GM18519 (cell line): ENCODE measurements around the gene ACSS1.
A peak's percentile ranks its signal among the peaks of the same experiment; 100 is the strongest.

Experiments used
- ATAC-seq: cut with Tn5 transposase; IDR thresholded peaks from one replicate; pipeline ENCODE4 v1.9.1; 2021; ENCODE audit warnings: mild to moderate bottlenecking, moderate library complexity; ENCODE audit not compliant: unreplicated experiment, low FRiP score

ACSS1 gene

GRCh38 chr20:25079171-25079570 lies 21.2 kb upstream of the ACSS1 start:
- no peak for ATAC-seq

GRCh38 chr20:25078662-25079061 lies 20.7 kb upstream of the ACSS1 start:
- ATAC-seq, result no peak

GRCh38 chr20:25077610-25078169 lies 19.8 kb upstream of the ACSS1 start:
- ATAC-seq, result no peak

GRCh38 chr20:25076731-25077609 lies 19.0 kb upstream of the ACSS1 start:
- ATAC-seq, result no peak

- ATAC-seq, result no peak
Measured at GRCh38 chr20:25076201-25076600, 18.3 kb upstream of the ACSS1 start.

GRCh38 chr20:25073544-25073943 lies 15.6 kb upstream of the ACSS1 start:
- ATAC-seq, result no peak

- ATAC-seq, result no peak
Measured at GRCh38 chr20:25072226-25072811, 14.4 kb upstream of the ACSS1 start.

GRCh38 chr20:25071734-25072133 lies 13.8 kb upstream of the ACSS1 start:
- ATAC-seq, result no peak

GRCh38 chr20:25070821-25071473 lies 13.0 kb upstream of the ACSS1 start:
- ATAC-seq, result no peak

- no peak for ATAC-seq
Measured at GRCh38 chr20:25067102-25067987, 9.4 kb upstream of the ACSS1 start.

GRCh38 chr20:25066386-25066785 lies 8.4 kb upstream of the ACSS1 start:
- ATAC-seq, result no peak

- peak; percentile 59 for ATAC-seq
Measured at GRCh38 chr20:25065625-25066338, 7.8 kb upstream of the ACSS1 start.

- ATAC-seq, result no peak
Measured at GRCh38 chr20:25065072-25065624, 7.2 kb upstream of the ACSS1 start.

- no peak for ATAC-seq
Measured at GRCh38 chr20:25064561-25065071, 6.7 kb upstream of the ACSS1 start.

- ATAC-seq, result no peak
Measured at GRCh38 chr20:25063981-25064380, 6.0 kb upstream of the ACSS1 start.

- no peak for ATAC-seq
Measured at GRCh38 chr20:25063546-25063945, 5.6 kb upstream of the ACSS1 start.

GRCh38 chr20:25062841-25063240 lies 4.9 kb upstream of the ACSS1 start:
- no peak for ATAC-seq

GRCh38 chr20:25061821-25062530 lies 4.0 kb upstream of the ACSS1 start:
- no peak for ATAC-seq
